IMR-90 (cell line): Measurements from ENCODE around the gene SLC38A3. TPM values are rescaled to one million over a fixed set of nuclear protein-coding genes. Genes with fewer than 3 reads are reported as not detected.
A peak's percentile ranks its signal among the peaks of the same experiment; 100 is the strongest.

ENCODE experiments used
- ATAC-seq: fragments of 200-7000 bp; cut with Tn5 transposase; 2 replicates; pipeline ENCODE4 v1.9.1; 2020; ENCODE audit warnings: low read depth, mild to moderate bottlenecking, moderate library complexity
- BruUV-seq: library from RNA; stranded (reverse); fragments of 400-500 nt; replicated peaks from 2 replicates; lab custom pipeline; 2021; lab: Mats Ljungman, UMichigan
- CTCF ChIA-PET: fragments of 300-600 bp; formaldehyde crosslinking; extraction: SDS; loops from one replicate; lab custom pipeline; 2021; ENCODE audit warnings: antibody characterized with exemption; lab: Yijun Ruan, JAX
- POLR2A ChIA-PET: fragments of 300-600 bp; sonication (Branson Sonifier 250); formaldehyde crosslinking; loops from one replicate; lab custom pipeline; 2022; ENCODE audit warnings: antibody characterized with exemption; ENCODE audit not compliant: unreplicated experiment; lab: Charles Lee
- DNase-seq: peaks from one replicate; pipeline ENCODE4 v3.0.0; 2013
- H2AFZ ChIP-seq: replicated peaks from 2 replicates; pipeline ENCODE3; 2013; ENCODE audit warnings: low read length, mild to moderate bottlenecking; ENCODE audit not compliant: poor library complexity
- H2AK5ac ChIP-seq: 2 replicates; pipeline ENCODE4 v1.6.1; 2013; ENCODE audit warnings: low read depth, low read length, inconsistent platforms
- H2AK9ac ChIP-seq: replicated peaks from 2 replicates; pipeline ENCODE3; 2013; ENCODE audit warnings: mild to moderate bottlenecking, low read depth, low read length, moderate library complexity; ENCODE audit not compliant: poor library complexity
- H2BK120ac ChIP-seq: 2 replicates; pipeline ENCODE4 v1.6.1; 2013; ENCODE audit warnings: low read depth, low read length, inconsistent platforms
- H2BK15ac ChIP-seq: 3 replicates; pipeline ENCODE4 v1.6.1; 2013; ENCODE audit warnings: low read depth, low read length, inconsistent platforms
- H2BK20ac ChIP-seq: 2 replicates; pipeline ENCODE4 v1.6.1; 2013; ENCODE audit warnings: low read depth, mild to moderate bottlenecking, inconsistent platforms, low read length, moderate library complexity
- H2BK5ac ChIP-seq: 2 replicates; pipeline ENCODE4 v1.6.1; 2013; ENCODE audit warnings: mild to moderate bottlenecking, low read depth, low read length, inconsistent platforms; ENCODE audit not compliant: poor library complexity, severe bottlenecking
- H3K14ac ChIP-seq: replicated peaks from 2 replicates; pipeline ENCODE4 v1.6.1; 2013; ENCODE audit warnings: low read depth, low read length, inconsistent platforms
- H3K18ac ChIP-seq: 2 replicates; pipeline ENCODE4 v1.6.1; 2013; ENCODE audit warnings: low read depth, low read length, control low read depth
- H3K23ac ChIP-seq: 2 replicates; pipeline ENCODE4 v1.6.1; 2013; ENCODE audit warnings: low read depth, low read length, inconsistent platforms
- H3K27ac ChIP-seq: 2 replicates; pipeline ENCODE4 v1.5.1; 2013; ENCODE audit warnings: mild to moderate bottlenecking, control low read depth, low read length; ENCODE audit not compliant: insufficient read depth
- H3K27me3 ChIP-seq: 2 replicates; pipeline ENCODE4 v1.6.1; 2013; ENCODE audit warnings: low read length; ENCODE audit not compliant: control insufficient read depth, insufficient read depth
- H3K36me3 ChIP-seq: 2 replicates; pipeline ENCODE4 v1.6.1; 2013; ENCODE audit warnings: low read length, mixed read lengths; ENCODE audit not compliant: control insufficient read depth, insufficient read depth
- H3K4ac ChIP-seq: 2 replicates; pipeline ENCODE4 v1.6.1; 2013; ENCODE audit warnings: low read depth, low read length, inconsistent platforms
- H3K4me1 ChIP-seq: 2 replicates; pipeline ENCODE4 v1.6.1; 2013; ENCODE audit warnings: low read length, mixed read lengths; ENCODE audit not compliant: control insufficient read depth, insufficient read depth
- H3K4me2 ChIP-seq: 2 replicates; pipeline ENCODE4 v1.6.1; 2013; ENCODE audit warnings: low read depth, mild to moderate bottlenecking, control low read depth, low read length, moderate library complexity
- H3K4me3 ChIP-seq: 2 replicates; pipeline ENCODE4 v1.5.1; 2013; ENCODE audit warnings: low read depth, mild to moderate bottlenecking, control low read depth, low read length, moderate library complexity; ENCODE audit not compliant: insufficient read depth
- H3K56ac ChIP-seq: 2 replicates; pipeline ENCODE4 v1.6.1; 2013; ENCODE audit warnings: low read length, inconsistent platforms; ENCODE audit not compliant: insufficient read depth; ENCODE audit errors: extremely low read depth
- H3K79me1 ChIP-seq, 2 experiments: 2 replicates each; pipeline ENCODE4 v1.6.1; 2013; ENCODE audit warnings: low read length in 2 of 2, inconsistent platforms in 1 of 2, low read depth in 1 of 2
- H3K9ac ChIP-seq: 2 replicates; pipeline ENCODE4 v1.6.1; 2013; ENCODE audit warnings: low read depth, low read length, control low read depth
- H3K9me1 ChIP-seq: 2 replicates; pipeline ENCODE4 v1.6.1; 2013; ENCODE audit warnings: low read length, inconsistent platforms; ENCODE audit not compliant: insufficient read depth
- H3K9me3 ChIP-seq: 2 replicates; pipeline ENCODE4 v1.6.1; 2013; ENCODE audit warnings: low read length; ENCODE audit not compliant: control insufficient read depth, insufficient read depth
- H4K20me1 ChIP-seq: 2 replicates; pipeline ENCODE4 v1.6.1; 2013; ENCODE audit warnings: low read length, inconsistent platforms; ENCODE audit not compliant: insufficient read depth
- H4K5ac ChIP-seq: 2 replicates; pipeline ENCODE4 v1.6.1; 2013; ENCODE audit warnings: mild to moderate bottlenecking, low read depth, low read length, control low read depth
- H4K8ac ChIP-seq, 2 experiments: 2 replicates each; pipeline ENCODE4 v1.6.1; 2013; ENCODE audit warnings: low read depth in 2 of 2, low read length in 2 of 2, control low read depth in 1 of 2, inconsistent platforms in 1 of 2
- H4K91ac ChIP-seq: 2 replicates; pipeline ENCODE4 v1.6.1; 2013; ENCODE audit warnings: low read depth, low read length, inconsistent platforms; ENCODE audit not compliant: insufficient read depth
- BHLHE40 ChIP-seq: fragments of 150-350 bp; IDR thresholded peaks from 2 replicates; pipeline ENCODE4 v1.6.1; 2016; ENCODE audit warnings: mild to moderate bottlenecking, low read depth, low read length
- MAFK ChIP-seq: IDR thresholded peaks from 2 replicates; pipeline ENCODE4 v1.6.1; 2012; ENCODE audit warnings: low read depth, low read length, improper control_type of control experiment
- NFE2L2 ChIP-seq: fragments of 150-350 bp; IDR thresholded peaks from 2 replicates; pipeline ENCODE4 v1.6.1; 2016; ENCODE audit warnings: low read depth, mild to moderate bottlenecking, low read length
- RAD21 ChIP-seq: IDR thresholded peaks from 2 replicates; pipeline ENCODE4 v1.6.1; 2012; ENCODE audit warnings: low read length, improper control_type of control experiment
- RFX5 ChIP-seq: IDR thresholded peaks from 2 replicates; pipeline ENCODE4 v1.8.0; 2012; ENCODE audit warnings: low read depth, mild to moderate bottlenecking, low read length, moderate library complexity
- USF2 ChIP-seq: fragments of 150-350 bp; IDR thresholded peaks from 2 replicates; pipeline ENCODE4 v1.6.1; 2017; ENCODE audit warnings: mild to moderate bottlenecking, antibody characterized with exemption, low read length, low read depth
- WGBS, 2 experiments: methylation state at CpG; one replicate each; pipeline versions ENCODE4 v1.1.5 to v1.1.7; 2013; ENCODE audit warnings: missing lambda C conversion rate in 2 of 2; ENCODE audit not compliant: insufficient read length in 1 of 2; ENCODE audit errors: extremely low coverage in 2 of 2; 5-methylcytosine and 5-hydroxymethylcytosine counted together
- dilution Hi-C: fragments of 300-500 bp; cut with HindIII; formaldehyde crosslinking; loops from one replicate; pipeline ENCODE4 v1.14.3; 2018; ENCODE audit warnings: low sequenced_read_pairs; ENCODE audit not compliant: unreplicated experiment
- in situ Hi-C: fragments of 300-500 bp; cut with MboI; formaldehyde crosslinking; loops from 3 replicates; pipeline ENCODE4 v1.14.3; 2019; ENCODE audit warnings: low sequenced_read_pairs, inconsistent platforms, mixed read lengths
- intact Hi-C: fragments of 100-400 bp; cut with micrococcal nuclease; formaldehyde crosslinking; loops from 2 replicates; pipeline ENCODE4 v1.10.0; 2022
- polyA plus RNA-seq, 3 experiments: library from polyadenylated mRNA; depleted of rRNA; stranded (reverse); fragments of >200 nt; gene quantifications; 2 replicates each; pipeline ENCODE4 v1.2.3, GENCODE V29; 2012; ENCODE audit warnings: low replicate concordance in 1 of 3
- total RNA-seq: library from RNA; depleted of rRNA; stranded (reverse); fragments of >200 nt; gene quantifications from 2 replicates; pipeline ENCODE4 v1.2.3, GENCODE V29; 2012
- TF ChIP-seq, protein P1 (sequence below): conservative IDR thresholded peaks from 2 replicates; pipeline ENCODE4 v1.5.1; 2012; ENCODE audit warnings: mild to moderate bottlenecking, low read depth, low read length, improper control_type of control experiment

The SLC38A3 gene
- total and polyA plus RNA-seq, 2 of the 4 experiments (the other 2 are of a cell fraction) = 0.12 to 0.36 TPM

DNA sequence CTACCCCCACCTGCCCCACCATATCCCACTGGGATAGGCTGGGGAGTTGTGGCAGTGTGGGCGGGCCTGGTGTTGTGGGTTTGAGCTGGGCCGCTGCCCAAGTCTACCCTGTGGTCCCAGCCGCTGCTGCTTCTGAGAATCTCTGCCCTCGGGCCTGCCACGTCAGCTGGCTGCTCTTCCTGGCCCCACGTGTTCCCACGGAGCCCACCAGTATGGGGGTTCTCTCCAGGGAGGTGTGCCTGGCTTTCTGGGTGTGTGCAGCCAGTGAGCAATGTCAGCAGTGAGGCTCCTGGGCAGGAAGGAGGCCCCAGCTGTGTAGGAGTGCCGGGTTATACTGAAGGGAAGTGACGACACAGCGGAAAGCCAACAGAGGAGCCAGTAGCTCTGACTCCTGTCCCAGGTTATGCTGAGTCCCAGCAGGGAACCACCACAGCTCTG, 41.5 kb downstream of the SLC38A3 start (continued):
- peak; percentile 59 for TF ChIP-seq MAFK
- TF ChIP-seq USF2 = peak; percentile 63
- no peak for TF ChIP-seq RFX5
- no peak for TF ChIP-seq RAD21

DNA sequence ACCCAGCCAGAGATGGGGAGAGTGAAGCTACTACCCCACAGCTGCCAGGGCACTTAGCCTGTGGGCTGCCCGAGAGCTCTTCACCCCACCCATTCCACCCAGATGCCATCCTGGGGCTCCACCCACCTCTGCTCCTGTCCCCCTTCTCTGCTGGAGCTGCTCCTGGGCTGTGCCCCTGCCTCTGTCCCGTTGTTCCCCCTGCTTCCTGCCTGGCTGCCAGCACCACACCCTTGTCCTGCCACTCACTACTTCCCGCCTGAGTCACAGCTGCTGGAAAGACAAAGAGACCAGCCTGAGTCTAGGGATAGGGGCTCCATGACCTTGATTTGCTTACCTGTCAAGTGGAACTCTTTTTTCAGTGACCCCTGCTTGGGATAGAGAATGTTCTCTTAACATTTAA, 43.3 kb downstream of the SLC38A3 start:
- H2AK5ac ChIP-seq = peak overlapping the region; percentile 51; the same call in 1 of the 2 replicates
- H2BK15ac ChIP-seq = no peak overlapping the region
- no peak overlapping the region for H3K56ac ChIP-seq
- peaks cover 85% of the 10 kb centered on the region for H4K20me1 ChIP-seq
- H3K4me1 ChIP-seq = peaks cover 61% of the 10 kb centered on the region
- POLR2A ChIA-PET = no interaction called here
- no peak overlapping the region for H2BK20ac ChIP-seq
- peak overlapping the region; percentile 76 for H2BK5ac ChIP-seq
- H3K36me3 ChIP-seq = peaks cover 33% of the 10 kb centered on the region
- H3K18ac ChIP-seq = no peak overlapping the region
- no peak overlapping the region for H4K5ac ChIP-seq
- H3K27me3 ChIP-seq = no peaks in the 10 kb centered on the region
- H3K14ac ChIP-seq = peak overlapping the region; percentile 27
- DNase-seq (no peak), ATAC-seq (no peak)
- H3K4ac ChIP-seq = peak overlapping the region; percentile 44
- H3K79me1 ChIP-seq = peaks cover 9 to 87% of the 10 kb centered on the region in 2 experiments
- TF ChIP-seq BHLHE40 (no peak), NFE2L2 (no peak), RAD21 (no peak), RFX5 (no peak)
- TF ChIP-seq, protein P1, sequence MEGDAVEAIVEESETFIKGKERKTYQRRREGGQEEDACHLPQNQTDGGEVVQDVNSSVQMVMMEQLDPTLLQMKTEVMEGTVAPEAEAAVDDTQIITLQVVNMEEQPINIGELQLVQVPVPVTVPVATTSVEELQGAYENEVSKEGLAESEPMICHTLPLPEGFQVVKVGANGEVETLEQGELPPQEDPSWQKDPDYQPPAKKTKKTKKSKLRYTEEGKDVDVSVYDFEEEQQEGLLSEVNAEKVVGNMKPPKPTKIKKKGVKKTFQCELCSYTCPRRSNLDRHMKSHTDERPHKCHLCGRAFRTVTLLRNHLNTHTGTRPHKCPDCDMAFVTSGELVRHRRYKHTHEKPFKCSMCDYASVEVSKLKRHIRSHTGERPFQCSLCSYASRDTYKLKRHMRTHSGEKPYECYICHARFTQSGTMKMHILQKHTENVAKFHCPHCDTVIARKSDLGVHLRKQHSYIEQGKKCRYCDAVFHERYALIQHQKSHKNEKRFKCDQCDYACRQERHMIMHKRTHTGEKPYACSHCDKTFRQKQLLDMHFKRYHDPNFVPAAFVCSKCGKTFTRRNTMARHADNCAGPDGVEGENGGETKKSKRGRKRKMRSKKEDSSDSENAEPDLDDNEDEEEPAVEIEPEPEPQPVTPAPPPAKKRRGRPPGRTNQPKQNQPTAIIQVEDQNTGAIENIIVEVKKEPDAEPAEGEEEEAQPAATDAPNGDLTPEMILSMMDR = no peak
- WGBS, 2 experiments = no CpG with 5 or more reads among the region's 3 CpGs
- peak overlapping the region; percentile 61 to 80; a peak in 3 of 4 replicates for H4K8ac ChIP-seq
- 0 out of 2 replicates have a peak overlapping the region, but pooled peaks have one; percentile 16 for H3K4me2 ChIP-seq
- intact Hi-C loops (no loop called here), dilution Hi-C loops (no loop called here), in situ Hi-C loops (no loop called here)
- H2AFZ ChIP-seq = peak overlapping the region; percentile 8
- H3K9ac ChIP-seq = peak overlapping the region; percentile 22; the same call in 1 of the 2 replicates
- H3K9me1 ChIP-seq = peaks cover 24% of the 10 kb centered on the region
- no TSS peak for BruUV-seq
- H4K91ac ChIP-seq = peak overlapping the region; percentile 48
- H3K27ac ChIP-seq = peak overlapping the region; percentile 36
- no peak overlapping the region for H3K4me3 ChIP-seq
- H3K9me3 ChIP-seq = no peaks in the 10 kb centered on the region
- CTCF ChIA-PET = interaction anchor here (0.7 to 1.3 kb wide), 2 partner anchors 9 to 10 kb away, joined by 3 to 5 read pairs; no protein-coding TSS in a partner anchor
- peak overlapping the region; percentile 60 for H2AK9ac ChIP-seq
- H3K23ac ChIP-seq = peak overlapping the region; percentile 26; the same call in 1 of the 2 replicates
- peak overlapping the region; percentile 14; the same call in 1 of the 2 replicates for H2BK120ac ChIP-seq
